Stimulated activated memory B cell treated with anti-CD40 and anti-IgM and Interleukin-4, amounts not matched to agents 10 μg/mL and 1 μg/mL and 100 μg/mL, for 72 hours (primary cell): ENCODE results near the gene FBXO9.

ENCODE experiments used
- ATAC-seq: fragments of 150-1000 bp; cut with Tn5 transposase; 2 replicates; pipeline ENCODE4 v1.10.0; 2021
- H3K27ac Mint-ChIP-seq: one replicate; pipeline ENCODE4 v1.8.0; 2022; ENCODE audit warnings: mild to moderate bottlenecking, mixed read lengths
- H3K27me3 Mint-ChIP-seq: one replicate; pipeline ENCODE4 v1.8.0; 2022; ENCODE audit warnings: mixed read lengths
- H3K36me3 Mint-ChIP-seq: one replicate; pipeline ENCODE4 v1.8.0; 2022; ENCODE audit warnings: mixed read lengths
- H3K4me1 Mint-ChIP-seq: one replicate; pipeline ENCODE4 v1.8.0; 2022; ENCODE audit warnings: mixed read lengths
- H3K4me3 Mint-ChIP-seq: one replicate; pipeline ENCODE4 v1.8.0; 2022; ENCODE audit warnings: mild to moderate bottlenecking, moderate library complexity, mixed read lengths
- H3K9me3 Mint-ChIP-seq: one replicate; pipeline ENCODE4 v1.8.0; 2022; ENCODE audit warnings: mixed read lengths

FBXO9 gene

DNA sequence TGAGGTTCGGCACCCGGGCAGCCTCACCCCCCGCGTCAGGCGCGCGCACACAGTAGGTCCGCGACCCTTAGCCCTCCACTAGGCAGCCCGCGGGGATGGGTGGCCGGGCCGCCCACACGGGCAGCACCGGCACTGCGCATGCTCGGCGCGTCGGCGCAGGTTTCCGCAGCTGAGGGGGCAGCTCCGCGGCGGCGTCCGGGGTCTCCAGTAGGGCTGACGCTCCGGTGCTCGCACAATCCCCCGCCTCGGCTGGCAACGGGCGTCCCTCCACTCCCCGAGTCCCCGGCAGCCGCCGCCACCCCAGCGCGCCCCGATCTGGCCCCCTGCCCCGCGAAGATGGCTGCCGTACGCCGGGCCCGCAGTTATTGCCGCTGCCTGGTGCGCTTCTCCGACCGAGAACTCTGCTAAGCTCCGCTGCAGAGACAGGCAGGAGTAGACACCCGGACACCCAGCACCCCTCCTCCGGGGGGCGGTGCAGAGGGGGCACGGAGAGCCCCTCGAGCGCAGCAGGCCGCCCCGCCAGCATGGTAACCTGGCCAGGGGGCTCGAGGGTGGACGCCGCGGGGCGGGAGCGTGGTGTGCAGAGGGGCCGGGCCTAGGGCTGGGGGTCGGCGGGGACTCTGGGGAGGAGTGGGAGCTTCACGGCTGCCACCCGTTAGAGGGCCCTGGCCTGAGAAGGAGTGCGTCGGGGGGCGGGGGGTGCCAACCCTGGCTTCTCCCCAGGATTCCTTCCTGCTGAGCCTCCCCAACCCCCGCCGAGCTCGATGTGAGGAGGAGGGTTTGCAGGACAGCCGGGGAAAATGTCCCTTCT, at the start of gene FBXO9:
Gene FBXO9 (plus strand): TSS at position 139 of the 811 bp plus-strand sequence. CDS start 386 bp downstream, at position 525.
- H3K36me3 Mint-ChIP-seq: no peaks in the 10 kb centered on the region
- ATAC-seq: peak; percentile 82
- H3K4me1 Mint-ChIP-seq: peaks cover 41% of the 10 kb centered on the region
- H3K4me3 Mint-ChIP-seq: peak within 1 kb of the TSS; percentile 99
- H3K27me3 Mint-ChIP-seq: no peaks in the 10 kb centered on the region
- H3K9me3 Mint-ChIP-seq: no peaks in the 10 kb centered on the region
- peak within 1 kb of the TSS; percentile 82 for H3K27ac Mint-ChIP-seq

DNA sequence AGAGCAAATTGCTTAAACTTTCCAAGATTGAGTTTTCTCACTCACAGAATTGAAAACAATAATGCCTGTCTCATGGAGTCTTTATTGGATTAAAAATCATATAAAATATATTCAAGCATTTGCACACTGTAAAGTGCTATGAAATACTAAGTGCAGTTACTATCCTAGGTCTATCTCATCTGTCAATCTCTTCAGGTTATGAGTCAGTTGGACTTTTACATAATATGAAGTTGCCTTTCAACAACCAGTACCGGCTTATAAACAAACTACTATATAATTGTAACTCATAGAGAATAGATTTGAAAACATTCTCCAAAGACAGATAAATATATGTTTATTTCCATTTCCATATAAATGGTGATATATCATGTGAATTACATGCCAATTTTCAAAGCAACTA, 49.7 kb upstream of the FBXO9 start:
- H3K27me3 Mint-ChIP-seq: no peaks in the 10 kb centered on the region
- no peak for ATAC-seq
- no peak overlapping the region for H3K4me3 Mint-ChIP-seq
- H3K36me3 Mint-ChIP-seq: peaks cover 45% of the 10 kb centered on the region
- H3K4me1 Mint-ChIP-seq: no peaks in the 10 kb centered on the region
- no peak overlapping the region for H3K27ac Mint-ChIP-seq
- no peaks in the 10 kb centered on the region for H3K9me3 Mint-ChIP-seq

DNA sequence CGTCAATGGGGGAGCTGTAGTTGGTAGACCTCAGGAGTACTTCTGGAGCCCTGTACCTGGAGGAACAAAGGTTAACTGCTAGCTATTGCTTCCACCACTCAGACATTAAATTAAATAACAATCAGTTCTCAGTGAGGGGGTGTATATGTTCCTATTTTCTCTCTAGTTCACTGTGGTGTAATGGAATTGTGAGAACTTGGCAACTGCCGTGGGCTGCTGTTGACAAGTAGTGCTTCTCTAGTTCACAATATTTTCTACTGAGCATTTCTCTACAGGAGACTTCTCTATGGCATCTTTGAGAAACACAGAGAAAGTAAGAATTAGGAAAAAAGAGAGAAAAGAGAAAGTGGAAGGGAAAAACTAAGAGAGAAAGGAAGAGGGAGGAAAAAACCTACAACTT, 46.8 kb upstream of the FBXO9 start:
- no peaks in the 10 kb centered on the region for H3K9me3 Mint-ChIP-seq
- no peak overlapping the region for H3K4me3 Mint-ChIP-seq
- H3K27ac Mint-ChIP-seq: no peak overlapping the region
- no peaks in the 10 kb centered on the region for H3K27me3 Mint-ChIP-seq
- ATAC-seq: no peak
- no peaks in the 10 kb centered on the region for H3K4me1 Mint-ChIP-seq
- peaks cover 41% of the 10 kb centered on the region for H3K36me3 Mint-ChIP-seq

DNA sequence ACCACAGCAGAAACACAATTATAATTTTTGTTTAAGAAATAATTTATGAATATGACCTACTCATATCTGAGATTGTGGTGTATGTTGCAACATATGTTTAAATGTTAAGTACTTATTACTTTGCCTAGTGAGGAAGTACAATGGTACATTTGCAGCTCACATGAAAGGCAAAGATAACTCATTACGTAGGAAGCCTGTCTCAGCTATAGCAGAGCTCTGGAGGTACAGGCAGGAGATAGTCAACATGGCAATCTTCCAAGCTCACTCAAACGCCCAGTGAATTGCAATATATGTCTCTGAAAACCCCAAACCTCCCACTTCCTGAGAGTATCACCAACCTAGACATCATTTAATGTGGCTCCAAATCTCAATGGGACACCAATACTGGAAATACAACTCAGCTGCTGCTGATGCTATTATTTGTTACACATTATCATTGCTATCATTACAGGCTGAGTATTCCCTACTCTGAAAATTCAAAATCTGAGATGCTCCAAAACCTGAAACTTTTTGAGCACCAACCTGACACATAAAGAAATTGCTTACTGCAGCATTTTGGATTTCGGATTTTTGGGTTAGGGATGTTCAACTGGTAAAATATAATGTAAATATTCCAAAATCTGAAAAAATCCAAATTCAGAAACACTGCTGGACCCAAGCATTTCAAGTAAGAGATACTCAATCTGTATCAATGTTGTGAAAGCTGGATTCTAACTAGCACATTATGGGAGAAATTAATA, 45.0 kb upstream of the FBXO9 start:
- no peak overlapping the region for H3K27ac Mint-ChIP-seq
- no peaks in the 10 kb centered on the region for H3K27me3 Mint-ChIP-seq
- H3K4me1 Mint-ChIP-seq: no peaks in the 10 kb centered on the region
- no peak for ATAC-seq
- no peak overlapping the region for H3K4me3 Mint-ChIP-seq
- peaks cover 34% of the 10 kb centered on the region for H3K36me3 Mint-ChIP-seq
- H3K9me3 Mint-ChIP-seq: no peaks in the 10 kb centered on the region

DNA sequence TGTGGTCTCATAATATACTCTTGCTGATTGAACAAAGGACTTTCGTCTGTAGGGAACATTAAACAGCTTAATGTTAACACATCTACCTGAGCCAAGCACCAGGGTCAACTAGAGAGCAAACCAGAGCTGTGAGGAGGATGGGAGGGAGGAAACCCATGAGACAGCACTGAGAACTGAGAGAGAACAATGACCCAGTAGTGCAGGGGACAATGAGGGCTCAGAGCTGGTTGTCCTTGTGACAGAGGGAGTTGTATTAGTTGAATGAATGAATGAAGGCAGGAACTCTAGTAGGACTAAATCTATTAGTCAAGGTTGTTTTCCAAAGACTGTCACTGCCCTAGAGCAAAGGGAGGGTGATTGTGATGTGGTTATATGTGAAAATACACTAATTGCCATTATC, 41.9 kb upstream of the FBXO9 start:
- H3K27me3 Mint-ChIP-seq: no peaks in the 10 kb centered on the region
- H3K27ac Mint-ChIP-seq: no peak overlapping the region
- H3K4me1 Mint-ChIP-seq: no peaks in the 10 kb centered on the region
- no peak overlapping the region for H3K4me3 Mint-ChIP-seq
- H3K36me3 Mint-ChIP-seq: peaks cover 28% of the 10 kb centered on the region
- no peak for ATAC-seq
- no peaks in the 10 kb centered on the region for H3K9me3 Mint-ChIP-seq

DNA sequence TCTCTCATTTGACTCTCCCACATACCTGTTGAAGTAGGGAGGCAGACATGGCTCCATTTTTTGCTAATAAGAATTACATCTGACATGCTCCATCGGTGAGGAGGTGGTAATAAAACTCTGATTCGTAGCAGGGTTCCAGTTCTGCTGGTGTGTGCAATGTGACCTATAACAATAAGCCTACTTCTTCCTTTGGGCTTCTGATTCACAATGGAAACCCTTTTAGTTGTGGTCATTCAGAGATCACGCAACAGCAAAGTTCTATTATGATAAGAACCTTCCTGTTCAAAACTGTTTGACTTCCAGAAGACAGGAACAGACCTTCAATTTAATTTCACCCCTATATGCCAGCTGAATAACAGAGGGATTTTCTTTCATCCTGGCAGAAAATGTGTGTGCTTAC, 38.7 kb upstream of the FBXO9 start:
- H3K36me3 Mint-ChIP-seq: peaks cover 46% of the 10 kb centered on the region
- no peak overlapping the region for H3K4me3 Mint-ChIP-seq
- no peaks in the 10 kb centered on the region for H3K4me1 Mint-ChIP-seq
- H3K27ac Mint-ChIP-seq: no peak overlapping the region
- ATAC-seq: no peak
- no peaks in the 10 kb centered on the region for H3K27me3 Mint-ChIP-seq
- H3K9me3 Mint-ChIP-seq: no peaks in the 10 kb centered on the region

DNA sequence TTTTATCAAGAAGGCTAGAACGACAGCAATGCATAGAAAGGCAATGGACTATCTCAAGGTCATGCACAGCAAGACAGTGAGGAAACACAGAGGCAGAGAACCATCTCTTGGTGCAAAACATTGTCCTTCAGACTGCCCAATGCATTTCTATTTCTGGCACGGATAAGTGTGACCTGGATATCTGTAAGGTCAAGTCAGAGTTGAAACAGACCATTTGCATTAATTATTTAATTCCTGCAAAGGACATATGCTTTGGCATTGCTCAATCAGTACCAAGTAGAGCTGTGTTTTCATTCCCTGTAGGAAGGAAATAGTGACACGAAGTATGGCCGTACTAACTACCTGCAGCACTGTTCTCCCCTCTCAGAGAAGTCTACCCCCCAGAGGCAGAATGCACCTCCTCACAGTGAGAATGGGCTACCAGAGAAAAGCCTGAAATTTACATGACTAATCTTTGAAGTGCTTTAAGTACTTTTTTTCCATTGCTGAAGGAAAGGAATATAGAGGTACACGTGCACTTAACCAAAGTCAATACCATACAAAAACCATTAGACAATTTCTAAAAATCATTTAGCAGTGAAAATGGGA, 38.0 kb upstream of the FBXO9 start:
- Mint-ChIP-seq H3K27ac (no peak overlapping the region), H3K4me1 (no peaks in the 10 kb centered on the region)
- no peak for ATAC-seq

DNA sequence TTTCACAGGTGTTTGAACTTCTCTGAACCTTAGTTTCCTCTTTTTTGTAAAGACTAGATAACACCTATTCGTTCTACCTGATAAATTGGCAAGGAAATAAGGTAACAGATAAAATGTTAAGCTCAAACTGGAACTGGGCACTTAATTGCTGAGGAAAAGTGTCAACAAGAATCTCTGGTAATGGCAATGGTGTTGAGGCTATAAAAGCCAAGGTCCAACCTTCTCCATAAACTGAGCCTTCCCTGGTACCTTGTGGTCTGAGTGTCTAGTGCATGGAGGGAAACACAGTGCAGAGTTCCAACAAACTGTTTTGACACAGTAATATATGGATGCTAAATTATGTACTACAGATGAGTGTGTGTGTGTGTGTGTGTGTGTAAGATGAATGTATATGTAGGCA, 36.7 kb upstream of the FBXO9 start:
- no peak for ATAC-seq
- Mint-ChIP-seq H3K9me3 (no peaks in the 10 kb centered on the region), H3K4me3 (no peak overlapping the region), H3K4me1 (no peaks in the 10 kb centered on the region), H3K27ac (no peak overlapping the region), H3K36me3 (peaks cover 60% of the 10 kb centered on the region), H3K27me3 (no peaks in the 10 kb centered on the region)

More for the DNA sequence above, 38.0 kb upstream of the FBXO9 start:
- H3K4me3 Mint-ChIP-seq: no peak overlapping the region
- H3K27me3 Mint-ChIP-seq: no peaks in the 10 kb centered on the region
- H3K36me3 Mint-ChIP-seq: peaks cover 52% of the 10 kb centered on the region
- no peaks in the 10 kb centered on the region for H3K9me3 Mint-ChIP-seq

DNA sequence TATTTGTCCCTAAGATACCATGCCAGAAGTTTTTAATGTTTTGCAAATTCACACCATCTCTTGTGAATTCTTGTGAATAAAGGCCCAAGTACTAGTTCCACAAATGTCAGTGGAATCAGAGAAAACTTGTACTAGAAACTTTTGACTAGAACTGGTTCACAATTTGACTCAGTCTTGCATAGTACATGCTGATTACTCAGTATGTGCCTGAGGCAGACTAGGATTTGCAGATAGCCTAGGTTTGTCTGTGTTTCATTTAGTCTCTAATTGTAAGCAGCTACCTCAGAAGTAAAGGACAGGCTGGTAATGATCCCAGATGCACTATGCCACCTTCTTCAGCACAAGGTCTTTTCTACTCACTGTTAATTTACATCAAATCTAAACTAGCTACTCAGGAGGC, 35.9 kb upstream of the FBXO9 start:
- no peak overlapping the region for H3K4me3 Mint-ChIP-seq
- peaks cover 66% of the 10 kb centered on the region for H3K36me3 Mint-ChIP-seq
- ATAC-seq: no peak
- H3K4me1 Mint-ChIP-seq: no peaks in the 10 kb centered on the region
- H3K27ac Mint-ChIP-seq: no peak overlapping the region
- H3K9me3 Mint-ChIP-seq: no peaks in the 10 kb centered on the region
- no peaks in the 10 kb centered on the region for H3K27me3 Mint-ChIP-seq

DNA sequence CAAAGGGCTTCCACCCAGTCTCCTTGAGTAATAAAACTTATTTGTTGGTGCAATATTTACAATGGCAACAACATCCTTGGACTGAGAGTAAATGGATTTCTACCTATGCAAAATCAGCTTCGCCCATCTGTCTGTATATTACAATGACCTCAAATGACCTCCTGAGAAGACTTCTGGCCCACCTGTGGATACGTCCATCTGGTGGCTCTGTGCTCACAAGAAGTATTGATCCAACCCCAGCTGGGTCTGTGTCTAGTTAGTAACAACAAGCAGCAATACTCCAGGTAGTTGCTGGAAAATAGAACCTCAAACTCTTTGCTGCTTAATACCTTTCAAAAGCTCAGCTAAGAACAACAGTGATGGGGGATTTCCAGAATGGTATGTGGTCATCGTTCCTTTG, 35.4 kb upstream of the FBXO9 start:
- Mint-ChIP-seq H3K9me3 (no peaks in the 10 kb centered on the region), H3K27ac (no peak overlapping the region), H3K4me1 (no peaks in the 10 kb centered on the region), H3K27me3 (no peaks in the 10 kb centered on the region), H3K4me3 (no peak overlapping the region), H3K36me3 (peaks cover 71% of the 10 kb centered on the region)
- ATAC-seq: no peak

DNA sequence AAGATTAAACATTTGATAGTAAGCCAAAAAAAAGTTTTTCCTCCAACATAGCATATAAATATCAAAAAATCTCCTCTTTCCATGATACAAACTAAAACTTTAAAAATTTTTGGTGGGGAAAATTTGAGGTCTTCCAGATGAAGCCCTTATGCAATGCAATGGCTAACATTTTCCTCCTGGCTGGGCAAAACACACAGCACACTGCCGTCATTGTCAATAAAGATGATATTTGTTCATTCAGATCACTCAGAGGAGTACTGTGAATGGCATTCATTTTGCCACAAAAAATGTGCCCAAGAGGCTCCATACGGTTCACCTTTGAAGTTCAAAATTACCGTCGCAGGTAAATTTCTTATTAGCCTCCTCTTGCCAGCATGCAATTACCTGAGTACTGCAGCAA, 33.9 kb upstream of the FBXO9 start:
- Mint-ChIP-seq H3K4me1 (no peaks in the 10 kb centered on the region), H3K4me3 (no peak overlapping the region), H3K27ac (no peak overlapping the region), H3K36me3 (peaks cover 75% of the 10 kb centered on the region), H3K27me3 (no peaks in the 10 kb centered on the region), H3K9me3 (no peaks in the 10 kb centered on the region)
- no peak for ATAC-seq

DNA sequence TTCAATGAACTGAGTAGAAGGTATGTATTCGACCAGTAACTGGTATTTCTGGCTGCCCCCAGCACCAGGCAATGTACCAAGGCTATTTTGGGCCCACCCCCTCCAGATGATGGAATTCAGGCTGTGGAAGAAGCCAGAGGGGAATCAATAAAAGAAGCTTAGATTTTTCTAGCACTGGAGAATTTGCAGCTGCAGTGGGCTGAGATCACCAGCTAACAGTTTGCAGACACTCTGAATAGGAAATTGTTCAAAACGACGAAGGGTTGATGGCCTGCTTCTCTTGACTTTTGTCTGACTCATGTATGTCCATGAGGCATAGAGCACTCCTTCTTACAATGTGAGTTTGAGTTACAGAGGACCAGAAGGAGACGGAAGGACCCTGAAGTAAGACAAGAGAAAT, 32.4 kb upstream of the FBXO9 start:
- H3K36me3 Mint-ChIP-seq: peaks cover 76% of the 10 kb centered on the region
- H3K4me1 Mint-ChIP-seq: no peaks in the 10 kb centered on the region
- H3K4me3 Mint-ChIP-seq: no peak overlapping the region
- no peak for ATAC-seq
- no peak overlapping the region for H3K27ac Mint-ChIP-seq
- no peaks in the 10 kb centered on the region for H3K9me3 Mint-ChIP-seq
- no peaks in the 10 kb centered on the region for H3K27me3 Mint-ChIP-seq

DNA sequence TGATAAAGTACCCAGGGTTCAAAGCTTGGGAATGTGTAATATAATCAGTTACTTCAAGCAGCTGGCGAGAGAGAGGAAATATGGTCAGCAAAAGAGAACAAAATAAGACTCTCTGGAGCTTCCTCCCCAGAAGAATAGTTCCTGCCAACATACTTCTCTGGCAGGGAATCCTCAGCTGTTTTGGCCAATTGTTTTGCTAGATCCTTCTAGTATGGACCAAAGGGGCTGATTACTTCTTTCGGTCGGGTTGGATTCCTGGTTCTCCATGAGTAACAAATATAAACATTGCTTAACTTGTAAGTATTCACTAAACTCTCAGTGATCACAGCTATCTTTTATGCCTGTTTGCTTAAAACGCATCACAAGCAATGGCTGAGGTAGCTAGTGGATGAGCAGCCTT, 31.4 kb upstream of the FBXO9 start:
- no peak overlapping the region for H3K4me3 Mint-ChIP-seq
- no peaks in the 10 kb centered on the region for H3K9me3 Mint-ChIP-seq
- H3K4me1 Mint-ChIP-seq: no peaks in the 10 kb centered on the region
- H3K36me3 Mint-ChIP-seq: peaks cover 70% of the 10 kb centered on the region
- no peaks in the 10 kb centered on the region for H3K27me3 Mint-ChIP-seq
- no peak for ATAC-seq
- H3K27ac Mint-ChIP-seq: no peak overlapping the region

DNA sequence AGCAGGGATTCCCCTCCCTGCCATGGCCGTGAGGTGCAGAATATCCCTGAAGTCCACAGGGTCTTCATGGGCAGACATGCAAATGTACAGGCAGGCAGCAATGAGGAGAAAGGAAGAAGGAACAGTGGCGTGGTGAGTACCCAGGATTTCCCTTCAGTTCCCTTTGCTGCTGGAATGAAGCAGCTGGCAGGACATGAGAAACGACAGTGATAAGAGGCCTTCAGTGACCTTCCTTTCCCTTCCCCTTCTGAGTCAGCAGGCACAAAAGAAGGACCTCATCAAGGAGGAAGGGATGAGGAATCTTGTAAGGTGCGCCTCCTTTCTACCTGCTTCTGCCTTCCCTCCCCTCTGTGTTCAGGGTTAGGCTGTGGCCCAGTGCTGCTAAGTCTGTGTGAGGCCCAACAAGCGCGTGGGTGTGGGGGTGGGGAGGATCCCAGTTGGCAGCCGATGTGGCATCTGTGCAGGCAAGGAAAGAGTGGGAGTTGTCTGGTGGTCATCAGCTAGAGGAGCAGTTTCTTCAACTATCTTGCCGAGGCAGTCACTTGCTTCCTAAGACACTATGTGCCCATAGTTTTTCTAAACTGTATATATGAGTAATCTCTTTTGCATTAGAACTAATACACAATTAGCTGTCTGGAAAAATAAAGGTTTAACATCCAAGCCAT, 29.5 kb upstream of the FBXO9 start:
- ATAC-seq: no peak
- no peaks in the 10 kb centered on the region for H3K4me1 Mint-ChIP-seq
- H3K27me3 Mint-ChIP-seq: no peaks in the 10 kb centered on the region
- H3K36me3 Mint-ChIP-seq: peaks cover 73% of the 10 kb centered on the region
- H3K4me3 Mint-ChIP-seq: no peak overlapping the region
- no peaks in the 10 kb centered on the region for H3K9me3 Mint-ChIP-seq
- no peak overlapping the region for H3K27ac Mint-ChIP-seq

DNA sequence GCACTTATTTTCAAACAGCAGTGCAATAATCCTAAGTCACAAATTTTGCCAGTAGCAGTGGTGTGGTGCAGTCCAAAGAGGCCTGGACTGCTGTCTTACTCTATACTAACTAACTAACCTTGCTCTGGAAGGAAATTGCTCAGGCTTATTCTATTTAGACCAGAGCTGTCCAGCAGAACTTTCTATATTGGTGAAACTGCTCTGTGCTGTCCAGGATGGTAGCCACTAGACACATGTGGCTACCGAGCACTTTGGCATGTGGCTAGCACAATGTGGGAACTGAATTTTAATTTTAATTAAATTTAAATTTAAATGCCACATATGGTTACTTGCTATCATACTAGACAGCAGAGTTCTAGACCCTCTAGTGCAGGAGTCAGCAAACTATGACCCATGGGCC, 27.1 kb upstream of the FBXO9 start:
- no peak for ATAC-seq

More for the DNA sequence above, 27.1 kb upstream of the FBXO9 start:
- Mint-ChIP-seq H3K9me3 (no peaks in the 10 kb centered on the region), H3K27ac (no peak overlapping the region), H3K4me3 (no peak overlapping the region), H3K4me1 (no peaks in the 10 kb centered on the region), H3K27me3 (no peaks in the 10 kb centered on the region), H3K36me3 (peaks cover 59% of the 10 kb centered on the region)
